K562 (cell line): ENCODE data around the gene RASAL3. TPM values are rescaled to one million over a fixed set of nuclear protein-coding genes. Genes with fewer than 3 reads are reported as not detected.
A peak's percentile ranks its signal among the peaks of the same experiment; 100 is the strongest.

Experiments
- ATAC-seq: fragments of 200-7000 bp; cut with Tn5 transposase; 3 replicates; pipeline ENCODE4 v1.9.1; 2020; ENCODE audit warnings: moderate library complexity
- BruUV-seq: library from RNA; stranded (reverse); fragments of 400-500 nt; replicated peaks from 2 replicates; lab custom pipeline; 2021; lab: Mats Ljungman, UMichigan
- CTCF ChIA-PET: fragments of 300-600 bp; formaldehyde crosslinking; extraction: SDS; loops from one replicate; lab custom pipeline; 2021; ENCODE audit warnings: low intra/inter-chr PET ratio; lab: Yijun Ruan, JAX
- POLR2A ChIA-PET: fragments of 300-600, 350-650 bp; sonication (Branson Sonifier 250); formaldehyde crosslinking; extraction: SDS; loops from one replicate; lab custom pipeline; 2021; ENCODE audit warnings: antibody characterized with exemption, inconsistent platforms; lab: Yijun Ruan, JAX
- DNase-seq, 4 experiments: peaks; one replicate each; pipeline versions ENCODE4 v3.0.0 to v3.0.0-alpha.2; 2011 to 2018; ENCODE audit warnings: low spot score in 3 of 4, mixed read lengths in 3 of 4; ENCODE audit errors: extremely low read depth in 1 of 4
- FAIRE-seq: peaks from 2 replicates; lab custom pipeline; 2011; peaks lifted over from hg19 to GRCh38; lab: Jason Lieb, UNC
- H2AFZ ChIP-seq: 2 replicates; pipeline ENCODE4 v1.6.0; 2011; ENCODE audit warnings: low read depth, low read length, control low read depth, inconsistent platforms
- H3K27ac ChIP-seq: fragments of 200-600 bp; 3 replicates; pipeline ENCODE4 v1.8.0; 2011; ENCODE audit warnings: low read depth, mild to moderate bottlenecking, control low read depth, inconsistent platforms, low read length, moderate library complexity, mixed read lengths; ENCODE audit errors: extremely low read depth
- H3K27me3 ChIP-seq, 2 experiments: fragments of 300-600 bp in 1 of 2; 2 replicates in 1 of 2; 3 replicates in 1 of 2; pipeline versions ENCODE4 v1.6.0 to v1.8.0; 2011; ENCODE audit warnings: inconsistent platforms in 2 of 2, low read length in 2 of 2, mild to moderate bottlenecking in 1 of 2, mixed read lengths in 1 of 2, moderate library complexity in 1 of 2; ENCODE audit not compliant: control insufficient read depth in 2 of 2, insufficient read depth in 2 of 2
- H3K36me3 ChIP-seq: fragments of 300-600 bp; 3 replicates; pipeline ENCODE4 v1.8.0; 2011; ENCODE audit warnings: mild to moderate bottlenecking, low read length, inconsistent platforms; ENCODE audit not compliant: control insufficient read depth, insufficient read depth
- H3K4me1 ChIP-seq, 2 experiments: fragments of 200-600 bp in 1 of 2; replicated peaks in 1 of 2; 2 replicates in 1 of 2; 3 replicates in 1 of 2; pipeline versions ENCODE4 v1.5.1 to v1.8.0; 2011; ENCODE audit warnings: inconsistent platforms in 2 of 2, low read length in 2 of 2, mild to moderate bottlenecking in 1 of 2, mixed read lengths in 1 of 2, moderate library complexity in 1 of 2; ENCODE audit not compliant: control insufficient read depth in 2 of 2, insufficient read depth in 2 of 2
- H3K4me2 ChIP-seq: 2 replicates; pipeline ENCODE4 v1.6.1; 2011; ENCODE audit warnings: low read length, control low read depth, inconsistent platforms, mixed read lengths; ENCODE audit not compliant: insufficient read depth
- H3K4me3 ChIP-seq: fragments of 200-600 bp; sonication (generic), shearing (Covaris generic); 2 replicates; pipeline ENCODE4 v1.5.1; 2016; ENCODE audit warnings: control low read depth, inconsistent platforms
- H3K79me2 ChIP-seq: fragments of 200-600 bp; 3 replicates; pipeline ENCODE4 v1.8.0; 2011; ENCODE audit warnings: low read length, inconsistent platforms; ENCODE audit not compliant: control insufficient read depth, insufficient read depth
- H3K9ac ChIP-seq, 2 experiments: 2 replicates each; pipeline versions ENCODE4 v1.6.0 to v1.6.1; 2011; ENCODE audit warnings: low read depth in 2 of 2, low read length in 2 of 2, control low read depth in 1 of 2, inconsistent platforms in 1 of 2, mild to moderate bottlenecking in 1 of 2, mixed read lengths in 1 of 2; ENCODE audit not compliant: insufficient read depth in 1 of 2
- H3K9me1 ChIP-seq: one replicate; pipeline ENCODE4 v1.6.0; 2011; ENCODE audit warnings: inconsistent platforms, mild to moderate bottlenecking, low read length, moderate library complexity; ENCODE audit not compliant: control insufficient read depth, insufficient read depth
- H3K9me3 ChIP-seq: replicated peaks from 2 replicates; pipeline ENCODE4 v1.5.1; 2011; ENCODE audit warnings: low read depth, low read length, inconsistent platforms; ENCODE audit not compliant: control insufficient read depth, insufficient read depth
- H4K20me1 ChIP-seq: replicated peaks from 2 replicates; pipeline ENCODE4 v1.6.1; 2011; ENCODE audit warnings: low read length, inconsistent platforms, mixed read lengths; ENCODE audit not compliant: control insufficient read depth, insufficient read depth
- ARID1B ChIP-seq: fragments of 450-650 bp; IDR thresholded peaks from 2 replicates; pipeline ENCODE4 v1.6.1; 2016; ENCODE audit warnings: antibody characterized with exemption, mild to moderate bottlenecking, inconsistent platforms
- CBX2 ChIP-seq: fragments of 200-600 bp; sonication (generic); IDR thresholded peaks from one replicate; pipeline ENCODE4 v1.6.1; 2012; ENCODE audit warnings: mild to moderate bottlenecking, low read length, inconsistent platforms; ENCODE audit not compliant: insufficient read depth, poor library complexity, severe bottlenecking
- EP400 ChIP-seq: fragments of 450-650 bp; IDR thresholded peaks from 2 replicates; pipeline ENCODE4 v1.6.1; 2017; ENCODE audit warnings: antibody characterized with exemption, mild to moderate bottlenecking, moderate library complexity
- FOXJ3 ChIP-seq: sonication (generic); formaldehyde crosslinking; IDR thresholded peaks from 2 replicates; pipeline ENCODE4 v1.4.0; 2020; ENCODE audit warnings: mild to moderate bottlenecking, missing genetic modification reagents
- GABPB2 ChIP-seq: fragments of 250-450 bp; sonication (Bioruptor Pico); conservative IDR thresholded peaks from 2 replicates; pipeline ENCODE4 v1.5.1; 2021; ENCODE audit warnings: mild to moderate bottlenecking
- HNRNPUL1 ChIP-seq: fragments of 200-400 bp; formaldehyde crosslinking; IDR thresholded peaks from 2 replicates; pipeline ENCODE4 v1.6.1; 2017; ENCODE audit warnings: low read length
- MEIS2 ChIP-seq: fragments of 450-650 bp; IDR thresholded peaks from 2 replicates; pipeline ENCODE4 v1.6.1; 2014; ENCODE audit warnings: mild to moderate bottlenecking; ENCODE audit not compliant: partially characterized antibody
- MTA2 ChIP-seq: fragments of 450-650 bp; IDR thresholded peaks from 2 replicates; pipeline ENCODE4 v1.6.1; 2016; ENCODE audit warnings: low read depth
- NR1H2 ChIP-seq: sonication (generic); formaldehyde crosslinking; IDR thresholded peaks from 2 replicates; pipeline ENCODE4 v1.4.0; 2020; ENCODE audit warnings: mild to moderate bottlenecking, missing genetic modification reagents
- NRF1 ChIP-seq, 2 experiments: fragments of 450-650 bp; IDR thresholded peaks in 1 of 2; conservative IDR thresholded peaks in 1 of 2; 2 replicates each; pipeline ENCODE4 v1.6.1; 2014; ENCODE audit warnings: mild to moderate bottlenecking in 2 of 2
- SRSF9 ChIP-seq: fragments of 200-400 bp; formaldehyde crosslinking; IDR thresholded peaks from 2 replicates; pipeline ENCODE4 v1.6.1; 2017; ENCODE audit warnings: low read depth, low read length, borderline replicate concordance
- TSC22D4 ChIP-seq: fragments of 450-650 bp; IDR thresholded peaks from 2 replicates; pipeline ENCODE4 v1.6.1; 2016; ENCODE audit warnings: missing genetic modification characterization, missing biosample characterization, control low read depth
- WGBS: fragments of 100-300 bp; shearing (Covaris generic); methylation state at CpG from one replicate; pipeline ENCODE4 v1.1.6; 2016; ENCODE audit warnings: low coverage, mixed read lengths; ENCODE audit not compliant: insufficient coverage; ENCODE audit errors: missing lambda C conversion rate; 5-methylcytosine and 5-hydroxymethylcytosine counted together
- in situ Hi-C: fragments of 300-500 bp; cut with MboI; formaldehyde crosslinking; loops from 4 replicates; pipeline ENCODE4 v1.15.0; 2018; ENCODE audit warnings: inconsistent platforms, mixed read lengths
- intact Hi-C: fragments of 100-400 bp; cut with micrococcal nuclease; formaldehyde crosslinking; loops from 2 replicates; pipeline ENCODE4 v1.14.2; 2022
- polyA plus RNA-seq, 8 experiments: library from polyadenylated mRNA; depleted of rRNA in 4 of 8; stranded (reverse) in 5 of 8; unstranded in 3 of 8; fragments of >200 nt; fragmentation: Nextera tagmentation in 2 of 8; fragmentation: Illumina TruSeq in 1 of 8; extraction: Ambion mirVana in 2 of 8; extraction: Trizol in 1 of 8; gene quantifications; 2 replicates each; pipeline versions ENCODE4 v1.2.1 to v1.2.3, GENCODE V29; 2011 to 2014; ENCODE audit warnings: inconsistent platforms in 1 of 8, missing spikeins in 1 of 8
- total RNA-seq, 7 experiments: library from RNA; depleted of rRNA in 6 of 7; stranded (reverse); fragments of >200 nt in 6 of 7; fragmentation: Illumina TruSeq in 2 of 7; extraction: Trizol in 2 of 7; gene quantifications; 2 replicates each; pipeline versions ENCODE4 v1.2.1 to v1.2.3, GENCODE V29; 2011 to 2021; ENCODE audit warnings: low replicate concordance in 1 of 7
- TF ChIP-seq, protein P1 (sequence below), 2 experiments: IDR thresholded peaks in 1 of 2; conservative IDR thresholded peaks in 1 of 2; 2 replicates each; pipeline ENCODE4 v1.6.1; 2016; ENCODE audit warnings: low read depth in 2 of 2, mild to moderate bottlenecking in 1 of 2, missing compliant biosample characterization in 1 of 2, missing genetic modification characterization in 1 of 2, moderate library complexity in 1 of 2

Gene RASAL3
- total and polyA plus RNA-seq, 9 of the 15 experiments (the other 6 are each of a cell fraction or from before 2014, with no cell fraction given), result 0.07 to 0.44 TPM; not detected in 7

DNA sequence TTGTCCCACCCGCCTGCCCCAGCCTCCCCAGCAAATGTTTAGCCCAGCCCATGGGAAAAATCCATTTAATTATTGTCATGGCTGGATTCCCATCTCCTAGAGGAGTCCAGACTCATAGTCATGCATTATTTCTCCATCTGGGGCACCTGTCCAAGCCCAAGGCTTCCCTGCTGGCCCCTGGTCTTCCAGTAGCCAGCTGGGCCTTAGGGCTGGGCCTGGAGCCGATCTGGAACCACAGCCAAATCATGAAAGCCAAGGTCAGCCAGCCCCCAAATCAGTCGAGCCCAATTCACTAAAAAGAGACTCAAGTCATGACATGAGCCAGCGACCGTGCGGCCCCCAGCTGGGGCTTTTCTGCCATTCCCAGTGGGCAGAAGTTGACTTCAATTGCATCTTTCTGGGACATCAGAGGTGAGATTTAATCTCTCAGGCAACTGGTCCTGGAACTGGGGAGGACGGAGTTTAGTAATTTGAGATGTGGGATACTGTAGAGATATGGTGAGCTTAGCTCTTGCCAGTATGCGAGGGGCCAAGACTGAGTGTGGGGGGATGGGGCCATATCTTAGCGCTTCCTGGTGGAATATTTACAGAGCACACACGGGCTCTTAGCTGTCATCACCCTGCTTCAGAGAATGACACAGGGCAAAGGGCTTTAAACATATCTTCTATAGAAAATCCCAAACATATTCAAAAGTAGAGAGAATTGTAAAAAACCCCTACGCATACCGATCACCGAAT lies 24.3 kb upstream of the RASAL3 start:
- Histone ChIP-seq H3K4me2 (no peak overlapping the region), H3K27me3 (0 out of 5 replicates have a peak, but pooled peaks cover 0 to 2% of the 10 kb centered on the region in 2 experiments), H3K4me1 (no peaks in the 10 kb centered on the region), H3K27ac (no peak overlapping the region), H3K4me3 (no peak overlapping the region), H3K9ac (no peak overlapping the region), H3K79me2 (no peaks in the 10 kb centered on the region), H3K36me3 (no peaks in the 10 kb centered on the region), H2AFZ (no peak overlapping the region), H3K9me3 (no peaks in the 10 kb centered on the region), H4K20me1 (no peaks in the 10 kb centered on the region), H3K9me1 (no peaks in the 10 kb centered on the region)
- in situ Hi-C loops, result no loop called here
- no peak for DNase-seq
- no TSS peak for BruUV-seq
- FAIRE-seq, result no peak
- ChIA-PET POLR2A (no interaction called here), CTCF (no interaction called here)
- no peak for TF ChIP-seq ARID1B
- no peak for TF ChIP-seq NR1H2 (CRISPR knock-in tag)
- TF ChIP-seq, protein P1, sequence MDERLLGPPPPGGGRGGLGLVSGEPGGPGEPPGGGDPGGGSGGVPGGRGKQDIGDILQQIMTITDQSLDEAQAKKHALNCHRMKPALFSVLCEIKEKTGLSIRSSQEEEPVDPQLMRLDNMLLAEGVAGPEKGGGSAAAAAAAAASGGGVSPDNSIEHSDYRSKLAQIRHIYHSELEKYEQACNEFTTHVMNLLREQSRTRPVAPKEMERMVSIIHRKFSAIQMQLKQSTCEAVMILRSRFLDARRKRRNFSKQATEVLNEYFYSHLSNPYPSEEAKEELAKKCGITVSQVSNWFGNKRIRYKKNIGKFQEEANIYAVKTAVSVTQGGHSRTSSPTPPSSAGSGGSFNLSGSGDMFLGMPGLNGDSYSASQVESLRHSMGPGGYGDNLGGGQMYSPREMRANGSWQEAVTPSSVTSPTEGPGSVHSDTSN (CRISPR knock-in tag; IDR thresholded peaks at IDR 0.05; ENCODE audit: low read depth), result no peak
- TF ChIP-seq, protein P1 (tag; conservative IDR thresholded peaks at IDR 0.05; ENCODE audit: low read depth), result 0 out of 2 replicates have a peak, but pooled peaks have one; percentile 31
- peak; percentile 28 for TF ChIP-seq MEIS2
- TF ChIP-seq EP400, result no peak
- no peak for TF ChIP-seq TSC22D4 (tag)
- TF ChIP-seq SRSF9, result no peak
- no peak for TF ChIP-seq CBX2
- TF ChIP-seq HNRNPUL1, result no peak
- no peak for TF ChIP-seq MTA2
- no peak for TF ChIP-seq GABPB2 (CRISPR knock-in tag)
- no peak for TF ChIP-seq FOXJ3 (CRISPR knock-in tag)
- no peak for TF ChIP-seq NRF1 (conservative IDR thresholded peaks at IDR 0.05 in 1 of 2, IDR thresholded peaks at IDR 0.05 in 1 of 2)
- no peak for ATAC-seq
- intact Hi-C loops, result no loop called here
- 23% methylated on average over 13 of the region's 13 CpGs for WGBS
